OCI-M2 (cell line): Measurements from ENCODE around the gene DPH3.
"Not testable (repeated sequence)": the region's sequence is repeated elsewhere in the genome, so short reads cannot be mapped to it uniquely, and the experiment has no call there.

Source experiments
- DNase-seq: peaks from one replicate; lab custom pipeline; 2025; ENCODE audit not compliant: unreplicated experiment; lab: John Stamatoyannopoulos, UW

The DPH3 gene

DNA sequence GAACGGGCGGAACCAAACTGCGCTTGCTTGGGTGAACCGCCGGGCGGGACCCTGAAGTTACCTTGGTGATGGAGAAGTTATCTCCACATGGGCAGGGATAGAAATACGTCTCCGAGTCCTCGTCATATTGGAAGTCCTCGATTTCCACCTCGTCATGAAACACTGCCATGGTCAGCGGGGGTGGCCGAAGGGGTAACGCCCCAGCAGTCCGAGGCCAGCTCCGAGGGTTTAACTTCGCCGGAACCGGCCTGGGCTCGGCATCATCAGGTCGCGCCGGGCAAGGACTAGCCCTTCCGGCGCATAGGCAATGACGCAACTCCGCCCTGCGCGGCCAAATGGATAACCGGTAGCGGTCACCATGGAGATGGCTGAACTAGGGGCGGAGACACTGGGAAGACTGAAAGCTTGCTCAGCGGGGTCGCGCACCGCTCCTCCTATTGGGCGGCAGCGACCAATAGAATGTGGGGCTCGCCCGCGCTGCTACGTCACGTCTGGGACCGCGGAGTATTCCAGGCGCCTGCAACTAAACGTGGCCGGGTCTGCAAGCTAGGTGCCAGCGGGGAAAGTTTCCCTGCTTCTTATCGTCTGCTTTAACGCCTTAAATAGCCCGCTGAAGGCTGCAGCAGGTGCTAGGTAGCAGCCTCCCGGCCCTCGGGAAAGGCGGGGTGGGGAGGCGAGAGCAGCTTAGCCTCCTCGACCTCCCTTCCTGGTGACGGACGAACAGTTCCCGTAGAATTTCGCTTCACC is at the start of gene DPH3, which contains the start of gene OXNAD1:
Gene DPH3, minus strand, starts transcription at position 236 of the 747 bp plus-strand sequence. Its CDS starts 67 bp downstream, at position 169.
Gene OXNAD1, plus strand, starts transcription at position 505 of the 747 bp plus-strand sequence. CDS start 5,741 bp downstream, outside the sequence.
- DNase-seq: peak; percentile 86

DNA sequence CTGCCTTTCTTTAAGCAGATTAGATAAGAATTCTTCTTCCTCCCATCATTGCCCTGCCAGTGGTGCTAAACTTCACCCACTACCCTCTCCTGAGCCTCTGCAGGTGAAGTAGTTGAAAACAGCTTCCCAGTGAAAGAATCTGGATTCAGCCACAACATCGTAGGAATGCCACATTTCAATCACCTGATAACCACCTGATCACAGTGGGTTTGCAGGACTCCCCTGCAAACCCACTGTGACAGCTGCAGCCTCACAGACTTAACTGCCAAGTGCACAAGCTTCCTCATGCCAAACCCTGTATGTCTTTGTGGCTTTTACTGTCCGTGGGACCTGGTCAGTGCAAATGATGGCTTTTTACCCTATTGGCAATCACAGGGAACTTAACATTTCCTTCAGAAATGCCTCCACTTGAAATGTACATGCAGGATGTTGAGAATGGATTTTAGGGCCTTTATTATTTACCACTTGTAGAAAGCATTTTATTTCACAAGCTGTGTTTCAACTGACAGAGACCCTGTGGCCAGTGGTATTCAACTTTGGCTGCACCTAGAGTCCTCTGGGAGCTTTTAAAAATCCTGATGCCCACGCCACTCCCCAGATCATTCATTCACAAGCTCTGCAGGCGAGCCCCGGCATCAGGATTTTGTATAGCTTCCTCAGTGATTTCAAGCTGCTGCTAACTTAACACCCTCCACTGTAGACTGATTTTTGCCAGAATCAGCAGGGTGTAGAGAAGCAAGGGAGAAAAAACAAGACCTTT is 49.3 kb upstream of the DPH3 start:
- DNase-seq: no peak

DNA sequence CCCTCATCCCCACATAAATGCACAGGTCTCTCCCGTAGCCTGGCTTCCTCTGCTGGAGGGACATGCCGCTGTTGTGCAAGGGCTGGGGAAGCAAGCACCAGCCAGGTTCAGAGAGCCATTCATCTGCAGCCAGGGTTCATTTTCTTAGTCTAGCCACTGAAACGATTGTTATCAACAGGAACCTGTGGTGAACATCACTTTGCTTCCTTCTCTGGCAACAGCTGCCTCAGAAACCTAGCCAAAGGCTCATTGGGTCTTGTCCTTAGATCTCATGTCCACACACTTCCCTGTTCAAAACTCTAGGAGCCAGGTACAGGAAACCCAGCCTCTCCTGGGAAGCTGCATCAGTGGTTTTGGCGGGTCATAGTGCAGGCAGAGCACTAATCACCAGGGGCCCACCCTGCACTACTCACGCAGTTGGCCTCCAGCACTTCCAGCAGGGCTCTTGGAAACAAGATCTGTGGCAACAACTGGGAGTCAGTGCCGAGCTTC is 47.3 kb upstream of the DPH3 start:
- DNase-seq: no peak

DNA sequence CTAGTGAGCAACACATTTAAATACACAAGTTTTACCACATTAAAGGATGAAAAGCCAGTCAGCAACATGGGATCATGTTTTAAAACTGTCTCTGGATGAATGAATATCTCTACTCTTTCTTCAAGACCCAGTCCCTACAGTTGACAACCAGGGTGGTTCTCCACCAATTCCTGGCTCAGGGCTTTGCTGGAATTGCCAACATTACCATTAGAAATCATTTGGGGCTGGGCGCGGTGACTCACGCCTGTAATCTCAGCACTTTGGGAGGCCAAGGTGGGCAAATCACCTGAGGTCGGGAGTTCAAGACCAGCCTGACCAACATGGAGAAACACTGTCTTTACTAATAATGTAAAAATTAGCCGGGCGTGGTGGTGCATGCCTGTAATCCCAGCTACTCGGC is 45.7 kb upstream of the DPH3 start:
- DNase-seq: not testable (repeated sequence)

DNA sequence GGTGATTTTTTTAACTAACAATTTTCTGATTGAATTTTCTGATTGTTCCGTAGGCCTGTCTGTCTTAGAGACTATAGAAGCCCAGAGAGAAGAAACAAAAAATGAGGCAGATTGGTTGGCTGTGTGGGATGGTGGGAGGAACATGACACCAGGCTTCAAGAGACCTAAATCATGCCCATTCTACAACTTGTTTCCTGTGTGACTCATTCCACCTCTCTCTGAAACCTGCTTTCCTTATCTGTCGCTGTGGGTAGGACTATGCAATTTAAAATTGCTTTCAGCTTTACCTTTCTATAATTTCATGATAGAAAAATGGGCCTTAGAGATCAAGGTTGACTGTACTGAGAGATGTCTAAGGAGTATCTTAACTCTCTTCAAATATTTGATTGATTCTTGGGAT is 44.8 kb upstream of the DPH3 start:
- no peak for DNase-seq

DNA sequence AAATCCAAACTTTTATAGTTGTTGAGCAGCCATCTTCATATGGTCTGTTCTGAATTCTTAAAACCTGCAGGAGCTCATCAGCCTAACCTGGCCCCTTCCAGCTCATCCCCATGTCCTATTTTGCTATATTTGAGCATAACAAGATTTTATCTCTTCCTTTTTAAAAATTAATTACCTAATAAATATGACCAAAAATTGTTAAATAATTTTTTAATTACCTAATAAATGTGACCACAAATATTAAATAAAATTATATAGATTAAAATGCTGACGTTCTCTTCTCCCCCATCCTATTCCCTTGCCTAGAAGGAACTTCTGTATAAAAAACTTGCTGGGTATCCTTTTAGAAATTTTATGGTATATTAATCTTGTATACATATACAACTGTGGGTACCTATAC is 44.0 kb upstream of the DPH3 start:
- no peak for DNase-seq

DNA sequence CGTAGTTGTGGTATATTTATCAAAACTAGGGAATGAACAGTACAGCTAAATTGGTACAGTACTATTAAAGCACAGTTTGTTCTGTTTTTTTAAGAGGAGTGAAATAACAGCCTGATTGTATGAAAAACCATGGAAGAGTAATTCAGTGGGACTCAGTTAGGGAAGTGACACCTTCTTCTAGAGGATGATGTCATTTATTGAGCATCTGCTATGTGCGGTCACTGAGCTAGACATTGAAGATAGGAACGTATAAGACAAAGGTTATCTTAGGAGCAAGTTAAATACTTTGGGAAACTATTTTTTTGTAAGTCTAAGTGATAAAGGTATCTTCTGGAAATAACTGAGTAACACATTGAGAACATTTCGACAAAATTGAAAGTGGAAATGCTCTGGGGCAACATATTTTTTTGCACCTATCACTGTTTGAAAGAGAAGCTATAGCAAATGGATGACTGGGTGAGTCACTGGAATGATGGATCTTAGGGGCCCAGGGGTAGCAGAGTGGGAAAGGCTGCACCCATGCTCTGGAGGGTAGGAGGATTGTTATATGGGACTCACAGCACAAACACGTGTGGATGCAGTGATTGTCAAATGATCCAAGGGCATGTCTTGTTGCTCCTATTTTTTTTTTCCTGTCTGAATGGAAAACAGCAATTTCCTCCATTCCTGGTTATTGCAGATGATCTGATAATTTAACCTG is 43.2 kb upstream of the DPH3 start:
- DNase-seq: no peak

DNA sequence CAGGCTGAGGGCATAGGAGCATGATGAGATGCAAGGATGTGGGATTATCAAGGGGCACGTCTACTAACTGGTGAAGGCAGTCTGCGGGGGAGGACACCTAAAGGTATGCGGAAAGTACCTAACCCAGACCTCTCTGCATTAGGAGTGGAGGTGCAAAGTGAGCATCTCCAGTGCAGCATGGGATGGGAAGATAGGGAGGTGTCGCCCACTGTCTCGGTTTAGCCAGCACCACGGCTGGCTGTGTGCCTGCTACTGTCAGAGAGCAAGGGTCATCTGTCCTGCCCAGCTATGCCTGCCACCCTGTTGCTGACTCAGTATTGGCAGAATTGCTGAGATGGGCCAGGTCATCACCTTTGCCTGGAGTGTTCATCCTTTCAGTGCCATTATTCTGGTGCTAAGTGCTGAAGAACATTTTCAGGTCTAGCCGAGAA is 40.4 kb upstream of the DPH3 start:
- DNase-seq: no peak

DNA sequence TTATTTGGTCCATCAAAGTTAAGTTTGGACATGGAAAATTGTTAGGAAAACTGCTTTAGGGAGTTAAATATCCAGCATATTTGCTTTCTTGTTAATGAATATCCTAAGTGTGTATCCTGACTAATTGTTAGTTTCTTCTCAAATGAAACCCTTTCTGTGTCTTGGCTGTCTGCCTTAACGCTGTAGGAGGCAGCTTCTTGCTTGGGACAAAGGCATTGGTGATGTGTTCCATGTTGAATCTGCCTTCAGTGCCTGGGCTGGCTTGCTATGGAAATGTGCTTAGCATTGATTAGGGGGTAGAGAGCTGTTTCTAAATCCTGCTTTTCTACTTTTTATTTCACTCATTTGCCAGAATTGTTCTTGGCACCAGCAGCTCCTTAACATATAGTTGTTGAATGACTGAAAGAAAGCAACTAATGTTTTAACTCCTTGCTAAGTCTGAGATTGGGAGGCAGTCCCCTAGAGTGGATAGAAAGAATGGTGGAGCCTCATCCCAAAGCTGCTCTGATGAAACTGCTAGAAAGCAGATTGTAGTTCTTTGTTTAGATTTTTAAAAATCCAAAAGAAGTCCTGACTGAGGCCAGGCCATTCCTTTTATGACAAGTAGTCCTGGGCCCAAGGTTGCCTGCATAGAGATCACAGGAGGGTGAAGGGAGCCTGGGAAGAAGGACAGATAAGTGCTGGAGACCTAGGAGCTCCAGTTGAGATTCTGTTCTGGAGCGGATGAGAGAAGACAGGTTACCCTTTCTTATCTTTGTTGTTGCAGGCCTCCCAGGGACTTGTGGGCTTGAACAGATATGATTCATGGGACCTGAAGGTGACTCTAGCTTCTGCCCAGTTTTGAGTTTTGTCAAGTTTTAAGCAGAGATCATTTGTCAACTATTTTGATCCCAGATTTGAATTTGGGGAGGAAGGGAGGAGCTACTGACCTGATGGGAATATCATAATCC is 39.6 kb upstream of the DPH3 start:
- no peak for DNase-seq

DNA sequence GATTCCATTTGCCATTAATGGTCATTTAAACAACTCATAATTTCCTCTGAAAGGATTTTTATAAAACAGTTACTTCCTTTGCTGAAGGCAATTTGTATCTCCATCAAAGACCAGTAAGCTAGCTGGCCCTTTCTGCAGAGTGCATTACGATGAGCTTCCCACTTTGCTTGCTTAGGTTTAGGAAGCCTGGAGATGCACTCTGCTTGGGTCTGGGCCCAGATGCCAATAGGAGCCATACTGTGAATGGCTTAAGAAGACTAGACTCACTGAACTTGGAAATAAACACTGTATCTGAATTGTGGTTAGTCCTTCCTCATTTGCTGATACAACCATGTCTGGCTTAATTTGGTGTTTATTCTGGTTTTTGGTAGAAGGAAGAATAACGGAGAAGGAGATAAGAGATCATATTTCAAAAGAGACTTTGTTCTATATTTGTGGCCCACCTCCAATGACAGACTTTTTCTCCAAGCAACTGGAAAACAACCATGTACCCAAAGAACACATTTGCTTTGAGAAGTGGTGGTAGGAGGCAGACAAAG is 38.4 kb upstream of the DPH3 start:
- no peak for DNase-seq

DNA sequence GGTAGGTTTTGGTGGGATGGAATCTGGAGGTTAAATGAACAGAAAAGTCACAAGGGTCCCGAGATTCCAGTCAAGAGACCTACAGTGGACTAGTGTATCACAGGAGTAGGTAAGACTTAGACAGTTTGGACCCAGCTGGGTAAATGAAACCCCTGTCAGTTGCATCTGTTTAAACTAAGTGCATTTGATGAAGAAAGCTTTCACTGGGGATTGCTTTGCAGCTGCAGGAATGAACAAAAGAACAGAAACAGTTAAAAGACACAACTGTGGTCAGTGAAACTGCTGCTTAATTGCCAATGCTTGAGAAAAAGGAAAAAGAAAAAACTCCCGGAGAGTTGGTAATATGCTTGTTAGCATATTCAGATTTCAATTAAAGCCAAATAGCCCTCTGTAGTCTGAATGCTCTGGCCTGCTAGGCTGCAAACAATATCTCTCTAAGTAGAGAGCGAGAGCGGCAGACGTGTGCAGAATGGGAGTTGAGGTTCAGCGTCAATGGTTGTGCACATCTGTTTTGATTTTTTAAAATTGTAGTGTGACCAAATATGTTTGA is 37.4 kb upstream of the DPH3 start:
- DNase-seq: no peak

DNA sequence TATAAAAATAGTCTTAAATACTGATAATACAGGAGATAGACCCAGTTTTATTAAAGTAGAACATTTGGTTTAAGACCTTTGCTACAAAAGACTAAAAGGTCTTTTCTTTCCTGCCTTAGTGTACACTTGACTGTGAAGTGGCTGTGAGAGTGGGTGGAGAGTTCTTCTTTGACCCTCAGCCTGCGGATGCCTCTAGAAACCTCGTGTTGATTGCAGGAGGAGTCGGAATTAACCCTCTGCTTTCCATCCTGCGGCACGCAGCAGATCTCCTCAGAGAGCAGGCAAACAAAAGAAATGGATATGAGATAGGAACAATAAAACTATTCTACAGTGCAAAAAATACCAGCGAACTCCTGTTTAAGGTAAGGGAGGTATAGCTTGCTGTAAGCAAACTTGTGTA is 36.8 kb upstream of the DPH3 start:
- DNase-seq: no peak

DNA sequence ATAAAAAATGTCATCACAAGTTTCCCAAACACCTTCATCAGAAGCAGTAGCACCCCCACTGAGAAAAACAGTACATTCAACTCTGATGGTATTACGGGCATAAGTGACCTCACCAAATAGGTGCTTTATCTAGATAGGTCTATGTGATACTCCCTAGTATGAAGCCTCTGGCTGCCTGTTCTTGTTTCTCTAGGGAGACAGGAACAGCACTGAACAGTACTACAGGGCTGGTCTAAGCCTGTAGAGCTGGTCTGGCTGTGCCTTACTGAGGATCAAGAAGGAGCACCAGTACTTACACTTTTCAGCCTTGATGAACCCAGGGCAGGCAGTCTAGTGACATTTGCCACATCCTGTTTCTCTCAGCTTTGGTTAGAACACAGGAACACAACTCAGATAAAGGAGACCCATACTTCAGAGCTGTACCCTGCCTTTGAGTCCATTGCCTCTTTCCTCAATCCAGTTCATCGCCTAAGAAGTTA is 36.2 kb upstream of the DPH3 start:
- no peak for DNase-seq

DNA sequence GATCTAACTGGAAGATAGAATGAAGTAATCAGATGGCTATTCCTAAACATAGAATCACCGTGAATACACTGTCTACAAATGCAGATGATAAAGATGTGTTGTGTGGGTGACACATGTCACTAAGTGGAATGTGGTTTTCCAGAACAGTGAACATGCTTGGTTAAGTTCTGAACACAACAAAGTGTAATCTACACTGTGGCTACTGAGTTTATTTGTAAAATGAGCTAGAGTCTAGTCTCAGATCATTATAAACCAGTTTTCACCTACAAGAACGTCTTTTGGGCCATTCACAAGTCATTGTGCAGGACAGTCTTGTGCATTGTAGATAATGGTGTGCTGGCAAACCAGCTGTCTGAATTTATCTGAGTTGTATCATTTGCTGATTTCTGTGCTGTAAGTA is 35.6 kb upstream of the DPH3 start:
- no peak for DNase-seq

DNA sequence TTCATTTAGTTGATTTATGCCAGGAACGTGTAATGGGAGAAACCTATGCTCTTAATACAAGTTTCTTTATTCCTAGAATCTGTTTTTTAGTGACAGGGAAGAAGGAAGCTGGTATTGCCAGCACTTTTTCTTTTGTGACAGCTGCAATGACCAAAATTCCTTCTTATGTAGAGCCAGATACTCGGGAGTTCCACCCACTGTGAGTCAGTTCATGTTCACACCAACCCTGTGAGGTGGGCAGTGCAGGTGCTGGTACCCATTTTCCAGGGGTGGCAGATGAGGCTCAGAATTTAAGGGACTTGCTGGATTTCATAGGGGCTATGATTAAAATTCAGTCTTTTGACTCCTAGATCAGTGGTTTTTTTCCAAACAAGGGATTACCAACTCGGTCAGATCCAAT is 35.0 kb upstream of the DPH3 start:
- no peak for DNase-seq

DNA sequence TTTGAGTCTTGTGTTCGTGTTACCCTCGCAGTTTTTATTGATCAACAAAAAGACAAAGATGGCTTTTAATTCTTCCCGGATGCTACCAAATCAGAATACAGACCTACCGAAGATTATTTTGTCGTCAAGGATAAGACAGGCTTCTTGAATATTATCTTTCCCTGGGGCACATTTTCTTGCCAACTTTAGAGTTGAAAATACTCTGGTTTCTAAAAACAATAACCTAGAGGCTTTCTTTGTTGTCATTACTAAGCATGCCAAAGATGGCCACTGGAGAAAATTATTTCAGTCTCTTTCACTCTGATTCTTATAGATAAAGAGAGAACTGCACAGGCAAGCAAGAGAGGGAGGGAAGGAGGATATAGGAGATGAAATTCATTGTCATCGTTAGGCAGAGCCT is 34.1 kb upstream of the DPH3 start:
- no peak for DNase-seq

DNA sequence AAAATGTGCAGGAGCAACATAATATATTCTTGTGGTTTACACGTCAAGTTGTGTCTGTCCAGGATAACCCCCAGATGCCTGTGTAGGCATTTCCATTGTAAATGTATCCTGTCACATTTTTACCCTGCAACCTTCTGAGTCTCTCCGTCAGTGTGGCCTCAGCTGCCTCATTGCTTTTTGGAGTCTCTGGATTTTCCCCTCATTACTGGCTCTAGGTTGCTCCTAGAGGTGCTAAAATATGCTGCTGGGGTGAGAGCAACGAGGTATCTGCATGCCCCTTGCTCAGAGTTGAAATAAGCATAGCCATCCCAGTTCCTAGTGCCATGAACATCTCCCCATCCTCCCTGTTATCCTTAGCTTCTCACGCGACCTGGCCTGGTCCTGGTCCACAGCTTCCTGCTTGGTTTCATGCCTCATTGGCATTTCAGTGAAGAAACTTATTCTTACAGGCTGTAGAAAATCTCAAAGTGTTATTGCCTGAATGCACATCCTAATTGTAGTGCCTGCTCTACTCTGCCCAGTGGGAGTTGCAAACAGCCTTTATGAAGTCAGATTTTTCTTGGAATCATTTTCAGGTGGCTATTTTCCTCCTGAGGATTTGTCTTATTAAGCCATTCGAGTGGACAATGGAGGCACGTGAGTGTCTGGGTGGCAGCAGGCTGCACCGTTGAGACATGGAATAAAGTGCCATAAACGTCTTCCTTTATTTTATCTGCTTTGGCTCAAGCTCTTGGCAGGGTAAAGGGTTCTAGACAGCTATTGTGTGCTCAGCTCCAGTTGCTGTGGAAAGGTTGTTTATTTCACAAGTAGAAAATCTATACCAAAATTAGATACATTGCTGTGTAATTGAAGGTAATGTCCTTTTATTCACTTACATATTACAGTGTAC is 33.5 kb upstream of the DPH3 start:
- DNase-seq: no peak

DNA sequence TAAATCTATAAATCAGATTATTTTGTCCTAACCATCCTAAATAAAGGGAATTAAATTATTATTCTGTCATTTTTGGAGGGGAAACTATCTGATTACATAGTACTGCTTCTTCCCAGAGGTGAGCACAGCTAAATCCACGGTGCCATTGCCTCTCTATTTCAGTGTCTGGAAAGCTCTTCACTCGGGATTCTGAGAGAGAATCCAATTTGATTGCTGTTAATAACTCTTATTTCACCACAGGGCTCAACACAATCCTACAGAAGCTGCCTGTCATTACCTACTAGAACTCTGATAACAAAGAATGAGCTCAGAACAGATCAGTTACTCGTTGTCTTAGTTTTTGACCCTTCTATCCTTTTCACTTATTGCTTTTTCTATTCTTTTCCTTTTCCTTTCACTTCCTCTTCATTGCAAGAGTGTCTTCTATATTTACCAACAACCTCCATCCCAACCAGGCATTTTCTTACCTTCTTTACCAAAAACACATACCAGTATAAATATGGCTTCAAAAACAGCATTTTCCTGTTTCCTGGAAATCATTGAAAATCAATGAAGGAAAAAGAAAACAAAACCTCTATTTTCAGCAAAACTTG is 30.7 kb upstream of the DPH3 start:
- DNase-seq: no peak
